Ureter (tissue), 1 donor: ENCODE results near the gene ZNF526. TPM values are rescaled to one million over a fixed set of nuclear protein-coding genes. Genes with fewer than 3 reads are reported as not detected.

Source experiments
- total RNA-seq: library from RNA; stranded (reverse); gene quantifications from one replicate; pipeline ENCODE4 v1.2.4, GENCODE V29; 2023
- donor health status: DM: yes; HTN: yes; CAD: no.

ZNF526 gene
- total RNA-seq, 1 donor from 2014 or later, result 13.2 TPM

Other genes starting within 250 kb of the ZNF526 start
- gene ATP1A3, start 226.1 kb upstream of the ZNF526 start, total RNA-seq, result 0.52 TPM
- 6.9 TPM for gene GRIK5, start 150.1 kb upstream of the ZNF526 start, total RNA-seq
- gene ZNF574, start 144.1 kb upstream of the ZNF526 start, total RNA-seq, result 18.7 TPM
- 5.3 TPM for gene POU2F2, start 87.9 kb upstream of the ZNF526 start, total RNA-seq
- gene DEDD2, start 2.6 kb upstream of the ZNF526 start, total RNA-seq, result 24.7 TPM
- 36.4 TPM for gene GSK3A, start 22.3 kb downstream of the ZNF526 start, total RNA-seq
- 47.4 TPM for gene ERF, start 34.8 kb downstream of the ZNF526 start, total RNA-seq
- 83.4 TPM for gene CIC, start 48.9 kb downstream of the ZNF526 start, total RNA-seq
- gene PRR19, start 81.8 kb downstream of the ZNF526 start, total RNA-seq, result 1.6 TPM
- 19.8 TPM for gene PAFAH1B3, start 82.3 kb downstream of the ZNF526 start, total RNA-seq
- 1.4 TPM for gene TMEM145, start 93.0 kb downstream of the ZNF526 start, total RNA-seq
- 22.0 TPM for gene MEGF8, start 105.3 kb downstream of the ZNF526 start, total RNA-seq
- 5.3 TPM for gene CNFN, start 170.0 kb downstream of the ZNF526 start, total RNA-seq
- gene LIPE, start 207.1 kb downstream of the ZNF526 start, total RNA-seq, result 23.6 TPM
- gene CXCL17, start 222.6 kb downstream of the ZNF526 start, total RNA-seq, result 77.8 TPM